Left ventricle myocardium superior (tissue), 1 donor: ENCODE data around the gene CALHM1. TPM values are rescaled to one million over a fixed set of nuclear protein-coding genes. Genes with fewer than 3 reads are reported as not detected.

Source experiments
- ATAC-seq: fragments of 200-7000 bp; cut with Tn5 transposase; one replicate; pipeline ENCODE4 v1.9.1; 2020; ENCODE audit warnings: mild to moderate bottlenecking, moderate library complexity
- DNase-seq: peaks from one replicate; pipeline ENCODE4 v3.0.0-alpha.2; 2020
- intact Hi-C: fragments of 100-400 bp; cut with micrococcal nuclease; formaldehyde crosslinking; loops from one replicate; pipeline ENCODE4 v1.11.0; 2022
- total RNA-seq: library from RNA; stranded (reverse); fragmentation: NEBNext Ultra II Directional; extraction: Animal tissue kit (Norgen Biotek cat#: 25700); gene quantifications from one replicate; pipeline ENCODE4 v1.2.1, GENCODE V29; 2021
- donor health status: DM: no; HTN: yes; CAD: no; lungs with severe emphysema.

The CALHM1 gene
- total RNA-seq, 1 donor from 2014 or later: not detected

- intact Hi-C loops: no loop called here
- ATAC-seq: no peak
- no peak for DNase-seq
Measured at GRCh38 chr10:103463499-103463898, 4.8 kb upstream of the CALHM1 start.

DNA sequence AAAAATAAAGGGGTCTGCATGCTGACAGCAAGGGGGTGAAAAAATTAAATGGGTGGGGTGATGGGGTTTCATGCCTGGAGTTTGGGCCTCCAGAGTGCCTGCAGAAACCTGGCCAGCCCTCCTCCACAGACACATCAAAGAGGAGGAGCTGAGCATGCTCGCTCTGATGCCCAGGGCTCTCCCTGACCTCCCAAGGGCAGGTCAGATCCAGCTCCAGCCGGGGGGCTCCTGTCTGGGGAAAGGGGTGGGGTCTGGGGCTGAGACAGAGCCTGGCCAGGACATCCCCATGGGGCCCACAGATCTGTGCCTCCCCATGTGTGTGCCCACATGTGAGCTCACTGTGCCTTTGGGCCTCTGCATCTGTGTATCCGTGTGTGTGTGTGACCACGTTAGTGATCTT, 915 bp upstream of the CALHM1 start:
- intact Hi-C loops: no loop called here
- no peak for DNase-seq
- no peak for ATAC-seq

DNA sequence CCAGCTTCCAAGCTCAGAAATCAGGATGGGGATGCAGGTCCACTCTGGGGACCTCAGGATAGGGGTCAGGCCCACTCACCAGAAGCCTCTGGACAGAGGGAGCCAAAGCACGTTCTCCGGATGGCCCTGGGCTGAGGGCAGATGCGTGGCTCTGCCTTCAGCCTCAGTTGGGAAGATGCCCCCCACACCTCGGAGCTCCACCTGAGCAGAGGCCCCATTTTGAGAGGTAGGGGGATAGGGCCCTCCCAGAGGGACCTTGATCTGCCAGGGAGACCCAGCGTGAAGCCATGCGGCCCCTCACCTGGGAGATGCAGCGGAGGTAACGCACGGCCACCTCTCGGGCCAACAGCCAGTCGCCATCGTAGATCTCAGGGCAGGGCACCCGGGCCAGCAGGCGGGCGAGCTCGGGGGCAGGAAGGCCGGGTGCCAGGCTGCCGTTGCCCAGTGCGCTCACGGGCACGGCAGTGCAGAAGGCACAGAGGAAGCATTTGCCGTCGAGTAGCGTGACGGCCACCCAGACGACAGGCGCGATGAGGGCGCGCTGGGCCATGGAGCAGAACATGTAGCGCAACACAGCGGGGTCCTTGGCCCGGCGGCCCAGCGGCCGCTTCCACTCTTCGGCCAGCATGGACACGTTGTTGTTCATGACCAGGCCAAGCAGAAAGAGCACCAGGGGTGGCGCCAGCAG, 660 bp downstream of the CALHM1 start:
- ATAC-seq (no peak), DNase-seq (no peak)

GRCh38 chr10:103457176-103457712, 1.5 kb downstream of the CALHM1 start:
- intact Hi-C loops: no loop called here
- ATAC-seq (no peak), DNase-seq (no peak)

More for the DNA sequence above, 660 bp downstream of the CALHM1 start:
- intact Hi-C loops: no loop called here

- intact Hi-C loops: no loop called here
- no peak for DNase-seq
Measured at GRCh38 chr10:103456074-103456660, 2.5 kb downstream of the CALHM1 start.

DNA sequence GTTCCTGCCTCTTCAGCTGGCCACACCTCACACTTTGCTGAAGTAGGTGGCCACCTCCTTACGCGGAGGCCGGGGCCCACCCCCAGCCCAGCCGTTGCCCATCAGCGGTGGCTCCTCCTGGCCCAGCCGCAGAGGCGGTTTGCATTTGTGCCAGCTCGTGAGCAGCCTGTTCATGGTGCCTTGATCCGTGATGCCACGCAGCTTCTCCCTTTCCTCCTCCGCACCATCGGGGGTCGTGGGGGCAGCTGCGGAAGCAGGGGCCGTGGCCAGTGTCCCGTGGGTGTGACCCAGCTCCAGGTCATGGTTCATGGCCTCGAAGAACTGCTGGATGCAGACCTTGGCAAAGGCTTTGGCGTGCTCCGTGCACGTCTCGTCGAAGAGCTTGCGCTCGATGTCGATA, 3.5 kb downstream of the CALHM1 start:
- DNase-seq (no peak), ATAC-seq (no peak)
- intact Hi-C loops: no loop called here

More at GRCh38 chr10:103456074-103456660, 2.5 kb downstream of the CALHM1 start:
- ATAC-seq: no peak

DNA sequence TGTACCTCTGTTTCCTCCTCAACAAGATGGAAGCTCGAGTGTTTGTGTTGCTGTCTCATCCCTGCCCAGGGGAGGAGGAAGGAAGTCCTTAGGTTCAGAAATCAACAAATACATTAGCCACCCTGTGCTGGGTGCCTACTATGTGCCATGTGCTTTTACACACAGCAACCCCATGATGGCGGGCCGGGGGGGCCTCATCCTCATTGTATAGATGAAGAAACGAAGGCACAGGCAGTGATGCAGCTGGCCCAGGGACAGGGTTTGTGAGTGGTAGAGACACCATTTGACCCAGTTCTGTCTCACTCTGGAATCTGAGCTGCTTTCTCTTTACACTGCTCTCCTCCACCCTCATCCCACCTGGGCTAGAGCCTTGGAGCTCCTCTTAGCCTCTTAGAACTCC, 4.7 kb downstream of the CALHM1 start:
- ATAC-seq: no peak
- no peak for DNase-seq
- intact Hi-C loops: no loop called here

DNA sequence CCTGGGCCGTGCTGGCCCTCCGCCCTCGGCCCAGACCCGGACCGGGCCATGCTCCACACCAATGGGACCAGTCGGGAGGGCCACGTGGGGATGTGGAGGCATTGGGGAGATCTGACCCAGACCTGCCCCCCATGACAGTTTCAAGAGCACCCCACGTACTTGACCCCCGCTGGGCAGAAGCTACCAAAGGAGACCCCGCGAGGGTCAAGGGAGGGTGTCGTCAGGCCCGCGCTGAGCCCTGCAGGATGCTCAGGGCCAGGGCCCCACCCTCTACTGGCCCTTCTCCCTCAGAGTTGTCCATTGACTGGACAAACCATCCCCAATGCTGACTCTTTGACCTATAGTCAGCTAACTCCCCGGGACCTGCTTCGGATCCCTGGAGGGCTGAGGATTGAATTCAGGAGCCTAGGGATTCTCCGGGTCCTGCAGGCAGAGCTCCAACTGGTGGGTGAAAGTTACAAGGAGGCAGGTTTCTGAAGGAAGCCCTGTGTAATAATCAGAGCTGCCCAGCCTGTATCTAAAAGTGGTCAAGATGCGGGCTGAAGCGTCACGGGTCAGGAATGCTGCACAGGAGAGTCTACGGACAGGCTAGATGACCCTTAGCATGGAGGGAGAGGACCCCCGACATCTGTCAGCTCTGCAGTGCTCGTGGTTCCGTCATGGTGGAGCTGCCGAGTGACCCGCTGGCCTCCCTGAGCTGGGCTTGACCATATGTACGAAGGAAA, 6.0 kb downstream of the CALHM1 start:
- ATAC-seq (no peak), DNase-seq (no peak)
- intact Hi-C loops: no loop called here

DNA sequence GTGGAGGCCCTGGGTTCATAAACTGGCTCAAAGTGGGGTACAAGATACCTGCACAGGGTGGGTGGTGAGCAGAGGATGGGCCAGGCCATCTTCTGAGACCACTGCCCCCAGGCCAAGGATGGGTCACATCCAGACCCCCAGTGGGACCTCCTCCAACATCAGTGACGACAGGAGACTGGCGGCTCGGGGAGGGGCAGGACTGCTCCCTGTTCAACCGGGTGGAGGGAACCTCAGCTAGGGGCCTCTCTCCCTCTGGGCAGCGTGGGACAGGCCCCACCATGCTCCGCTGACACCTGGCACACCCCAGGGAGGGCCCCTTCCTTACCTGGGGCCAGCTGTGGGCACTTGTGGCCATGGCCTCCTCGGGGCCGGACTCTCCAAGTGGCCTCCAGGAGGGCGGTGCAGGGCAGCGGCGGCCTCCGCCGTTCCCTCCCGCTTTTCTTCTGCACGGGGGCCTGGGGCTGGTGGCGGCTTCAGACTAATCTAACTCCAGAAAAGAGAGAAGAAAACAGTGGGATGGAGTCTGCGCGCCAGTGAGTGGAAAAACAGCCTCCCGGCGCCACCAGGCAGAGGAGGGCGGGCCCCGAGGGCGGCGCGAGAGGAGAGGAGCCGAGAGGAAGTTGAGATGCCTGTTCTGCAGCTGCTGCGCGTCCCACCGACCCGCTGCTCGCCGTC, 6.7 kb downstream of the CALHM1 start, which contains the start of gene CALHM2:
Gene CALHM2 (minus strand): TSS at position 540 of the 675 bp plus-strand sequence. CDS start 2,429 bp downstream, outside the sequence.
- DNase-seq: peak; percentile 82
- intact Hi-C loops: no loop called here
- peak; percentile 79 for ATAC-seq

GRCh38 chr10:103451091-103451813, 7.4 kb downstream of the CALHM1 start:
- peak; percentile 85 for DNase-seq
- peak; percentile 75 for ATAC-seq
- intact Hi-C loops: no loop called here

- intact Hi-C loops: no loop called here
- no peak for ATAC-seq
- DNase-seq: no peak
Measured at GRCh38 chr10:103450201-103450695, 8.5 kb downstream of the CALHM1 start.

DNA sequence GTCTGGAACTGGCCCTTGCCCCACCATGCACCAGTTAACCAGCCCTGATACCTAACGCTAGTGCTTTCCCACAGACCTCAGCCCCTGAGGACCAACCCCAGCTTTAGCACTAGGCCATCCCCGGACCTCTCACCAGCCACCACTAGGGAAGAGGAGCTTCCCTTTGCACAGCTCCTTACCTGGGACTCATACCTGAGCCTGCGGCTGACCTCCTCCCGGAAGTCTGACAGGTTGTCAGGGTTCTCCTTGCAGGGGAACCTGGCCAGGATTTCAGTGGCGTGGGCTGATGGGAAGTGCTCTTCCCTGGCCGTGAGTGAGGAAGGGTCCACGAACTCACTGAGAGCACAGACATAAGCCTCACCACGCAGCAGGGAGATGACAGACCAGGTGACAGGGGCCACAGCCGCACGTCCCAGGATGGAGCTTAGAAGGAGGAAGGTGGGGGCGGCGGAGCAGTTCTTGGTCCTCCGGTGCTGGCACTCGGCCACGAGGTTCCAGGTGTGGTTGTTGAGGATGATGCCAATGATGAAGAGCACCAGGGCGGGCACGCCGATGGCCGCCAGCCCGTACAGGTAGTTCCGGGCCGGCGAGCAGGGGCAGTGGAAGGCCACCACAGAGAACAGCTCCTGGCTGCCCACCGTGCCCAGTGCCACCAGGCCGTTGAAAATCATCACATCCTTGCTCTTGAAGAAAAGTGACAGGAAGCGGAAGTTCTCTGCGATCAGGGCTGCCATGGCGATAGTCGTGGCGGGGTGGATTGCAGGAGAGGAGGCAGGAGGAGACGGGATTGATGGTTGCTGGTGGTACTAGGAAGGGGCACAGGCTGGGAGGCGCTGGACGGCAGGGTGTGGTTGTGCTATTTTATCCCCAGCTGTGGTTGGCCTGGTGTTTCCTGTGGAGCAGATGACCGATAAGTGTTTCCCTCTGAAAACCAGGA, 9.2 kb downstream of the CALHM1 start:
- intact Hi-C loops: no loop called here
- no peak for DNase-seq
- ATAC-seq: no peak

GRCh38 chr10:103448746-103449145, 10.0 kb downstream of the CALHM1 start:
- ATAC-seq (peak; percentile 44), DNase-seq (peak; percentile 77)
- intact Hi-C loops: no loop called here

DNA sequence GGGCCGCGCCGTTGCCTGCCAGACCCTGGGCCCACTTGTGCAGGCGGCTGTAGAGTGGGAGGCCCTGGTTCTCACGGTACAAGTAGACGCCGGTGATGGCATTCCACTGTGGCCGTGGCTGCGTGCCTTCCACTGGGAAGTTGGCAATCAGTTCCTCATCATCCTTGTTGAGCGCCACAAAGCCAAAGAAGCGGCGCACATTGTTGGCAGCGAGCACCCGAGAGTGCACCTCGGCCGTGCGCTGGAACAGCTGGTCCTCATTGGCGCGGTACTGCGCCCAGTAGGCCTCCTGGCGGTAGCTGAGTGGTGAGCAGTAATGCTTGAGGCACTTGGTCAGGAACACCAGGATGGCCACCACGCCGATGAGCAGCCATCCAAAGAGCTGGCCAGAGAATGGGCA, 11.5 kb downstream of the CALHM1 start:
- ATAC-seq (no peak), DNase-seq (no peak)
- intact Hi-C loops: no loop called here

- DNase-seq (peak; percentile 83), ATAC-seq (peak; percentile 76)
- intact Hi-C loops: no loop called here
Measured at GRCh38 chr10:103445767-103446567, 12.7 kb downstream of the CALHM1 start.

- intact Hi-C loops: no loop called here
- no peak for ATAC-seq
- no peak for DNase-seq
Measured at GRCh38 chr10:103445366-103445765, 13.3 kb downstream of the CALHM1 start.

DNA sequence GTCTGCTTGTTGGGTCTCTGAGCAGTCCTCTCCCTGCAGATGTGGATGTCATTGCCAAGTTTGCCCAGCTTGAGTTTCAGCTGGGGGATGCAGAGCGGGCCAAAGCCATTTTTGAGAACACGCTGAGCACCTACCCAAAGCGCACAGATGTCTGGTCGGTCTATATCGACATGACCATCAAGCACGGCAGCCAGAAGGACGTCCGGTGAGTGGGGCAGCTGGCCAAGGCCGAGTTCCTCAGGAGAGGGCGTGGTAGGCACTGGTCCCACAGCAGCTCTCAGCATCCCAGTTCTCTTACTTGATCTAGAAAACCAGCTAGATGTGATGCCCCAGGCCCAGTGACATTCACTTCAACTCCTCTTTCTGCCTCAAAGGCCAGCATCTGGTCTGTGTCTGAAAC, 14.2 kb downstream of the CALHM1 start:
- ATAC-seq (no peak), DNase-seq (no peak)
- intact Hi-C loops: no loop called here
